WTC11 (cell line): ENCODE measurements around the gene CCDC150. TPM values are rescaled to one million over a fixed set of nuclear protein-coding genes. Genes with fewer than 3 reads are reported as not detected.

Source experiments
- AR ChIP-seq: fragments of 250-450 bp; sonication (Bioruptor Pico); IDR thresholded peaks from 2 replicates; pipeline ENCODE4 v1.9.0; 2021; ENCODE audit warnings: mild to moderate bottlenecking
- FOXP4 ChIP-seq: sonication (generic); formaldehyde crosslinking; IDR thresholded peaks from 2 replicates; pipeline ENCODE4 v1.8.0; 2022; ENCODE audit warnings: mild to moderate bottlenecking, missing genetic modification reagents
- GRHL2 ChIP-seq: fragments of 250-450 bp; sonication (Bioruptor Pico); IDR thresholded peaks from 2 replicates; pipeline ENCODE4 v1.8.0; 2022; ENCODE audit warnings: mild to moderate bottlenecking, moderate library complexity; ENCODE audit not compliant: insufficient replicate concordance, severe bottlenecking
- HMGXB4 ChIP-seq: sonication (generic); formaldehyde crosslinking; IDR thresholded peaks from 2 replicates; pipeline ENCODE4 v1.8.1; 2023; ENCODE audit warnings: mild to moderate bottlenecking, moderate library complexity, missing genetic modification reagents
- JUN ChIP-seq: sonication (generic); formaldehyde crosslinking; IDR thresholded peaks from 2 replicates; pipeline ENCODE4 v1.8.0; 2023; ENCODE audit warnings: mild to moderate bottlenecking, missing genetic modification reagents
- NFE2L1 ChIP-seq: sonication (generic); formaldehyde crosslinking; IDR thresholded peaks from 2 replicates; pipeline ENCODE4 v1.8.1; 2023; ENCODE audit warnings: missing genetic modification reagents
- TEAD1 ChIP-seq: sonication (generic); formaldehyde crosslinking; IDR thresholded peaks from 2 replicates; pipeline ENCODE4 v1.8.0; 2022; ENCODE audit warnings: mild to moderate bottlenecking, missing genetic modification reagents
- TP53 ChIP-seq: sonication (generic); formaldehyde crosslinking; IDR thresholded peaks from 2 replicates; pipeline ENCODE4 v1.8.1; 2023; ENCODE audit warnings: mild to moderate bottlenecking, missing genetic modification reagents
- ZBTB43 ChIP-seq: sonication (generic); formaldehyde crosslinking; IDR thresholded peaks from 2 replicates; pipeline ENCODE4 v1.8.1; 2023; ENCODE audit warnings: mild to moderate bottlenecking, missing genetic modification reagents
- ZMAT4 ChIP-seq: fragments of 250-450 bp; sonication (Bioruptor Pico); IDR thresholded peaks from 2 replicates; pipeline ENCODE4 v1.9.0; 2021; ENCODE audit warnings: mild to moderate bottlenecking
- ZNF317 ChIP-seq: sonication (generic); formaldehyde crosslinking; IDR thresholded peaks from 2 replicates; pipeline ENCODE4 v1.8.1; 2023; ENCODE audit warnings: low read depth, mild to moderate bottlenecking, moderate library complexity, missing genetic modification reagents, borderline replicate concordance
- ZNF512 ChIP-seq: sonication (generic); formaldehyde crosslinking; IDR thresholded peaks from 2 replicates; pipeline ENCODE4 v1.8.1; 2022; ENCODE audit warnings: missing genetic modification reagents, borderline replicate concordance
- ZNF532 ChIP-seq: fragments of 250-450 bp; sonication (Bioruptor Pico); IDR thresholded peaks from 2 replicates; pipeline ENCODE4 v1.9.0; 2021; ENCODE audit warnings: mild to moderate bottlenecking, borderline replicate concordance
- ZNF671 ChIP-seq: fragments of 250-450 bp; sonication (Bioruptor Pico); IDR thresholded peaks from 2 replicates; pipeline ENCODE4 v1.8.0; 2021; ENCODE audit warnings: mild to moderate bottlenecking
- total RNA-seq: library from RNA; stranded (reverse); gene quantifications from 3 replicates; pipeline ENCODE4 v1.2.3, GENCODE V29; 2021

Gene CCDC150
- total RNA-seq, 1 experiment from 2014 or later, result 43.0 TPM

GRCh38 chr2:196655761-196656160 is 16.2 kb downstream of the CCDC150 start (continued):
- TF ChIP-seq ZBTB43 (no peak), ZMAT4 (no peak), GRHL2 (no peak), ZNF317 (CRISPR knock-in tag) (no peak), FOXP4 (CRISPR knock-in tag) (no peak), TP53 (CRISPR knock-in tag) (no peak), HMGXB4 (no peak), ZNF532 (no peak), JUN (CRISPR knock-in tag) (no peak), ZNF512 (no peak), NFE2L1 (CRISPR knock-in tag) (no peak), TEAD1 (CRISPR knock-in tag) (no peak), ZNF671 (CRISPR knock-in tag) (no peak), AR (CRISPR knock-in tag) (no peak)
